Left lobe of liver (tissue), 2 donors: Measurements from ENCODE around the gene SARDH. TPM values are rescaled to one million over a fixed set of nuclear protein-coding genes. Genes with fewer than 3 reads are reported as not detected.

Experiments used
- ATAC-seq: fragments of 200-7000 bp; cut with Tn5 transposase; one replicate; pipeline ENCODE4 v1.9.1; 2020; ENCODE audit warnings: mild to moderate bottlenecking, moderate library complexity
- DNase-seq: peaks from one replicate; pipeline ENCODE4 v3.0.0-alpha.2; 2020; ENCODE audit warnings: low spot score
- total RNA-seq: library from RNA; stranded (reverse); gene quantifications from one replicate; pipeline ENCODE4 v1.2.1, GENCODE V29; 2021
- donor health status: DM: no; HTN: no; CAD: no; lungs with moderate emphysema.
- donor health status: DM: no; HTN: yes; CAD: no.

The SARDH gene
- total RNA-seq, 1 donor from 2014 or later: 208 TPM

- DNase-seq (no peak), ATAC-seq (no peak)
These were observed 65.5 kb downstream of the SARDH start for GRCh38 chr9:133672503-133673257.

- ATAC-seq (no peak), DNase-seq (no peak)
These were observed 66.8 kb downstream of the SARDH start for GRCh38 chr9:133671371-133671770.

- ATAC-seq: no peak
- DNase-seq: no peak
These were observed 67.7 kb downstream of the SARDH start for GRCh38 chr9:133670466-133670865.

- ATAC-seq (no peak), DNase-seq (no peak)
These were observed 68.9 kb downstream of the SARDH start for GRCh38 chr9:133669182-133669801.

GRCh38 chr9:133667759-133668450 lies 70.2 kb downstream of the SARDH start:
- peak; percentile 10 for ATAC-seq
- no peak for DNase-seq

GRCh38 chr9:133666845-133667244 lies 71.3 kb downstream of the SARDH start:
- DNase-seq: no peak
- no peak for ATAC-seq

GRCh38 chr9:133666387-133666786 lies 71.8 kb downstream of the SARDH start:
- ATAC-seq (no peak), DNase-seq (no peak)

- DNase-seq: no peak
- ATAC-seq: no peak
These were observed 72.6 kb downstream of the SARDH start for GRCh38 chr9:133665535-133665934.

- DNase-seq (no peak), ATAC-seq (no peak)
These were observed 73.1 kb downstream of the SARDH start for GRCh38 chr9:133665096-133665495.

GRCh38 chr9:133664173-133665050 lies 73.7 kb downstream of the SARDH start:
- DNase-seq: no peak

GRCh38 chr9:133661846-133662540 lies 76.2 kb downstream of the SARDH start:
- no peak for ATAC-seq
- DNase-seq: no peak

More at GRCh38 chr9:133664173-133665050, 73.7 kb downstream of the SARDH start:
- no peak for ATAC-seq

GRCh38 chr9:133659516-133659915 lies 78.6 kb downstream of the SARDH start:
- ATAC-seq: no peak
- DNase-seq: no peak

- DNase-seq: peak; percentile 91
- peak; percentile 78 for ATAC-seq
These were observed 79.4 kb downstream of the SARDH start for GRCh38 chr9:133658442-133659431.

- DNase-seq: no peak
- peak; percentile 6 for ATAC-seq
These were observed 81.0 kb downstream of the SARDH start for GRCh38 chr9:133657120-133657661.

GRCh38 chr9:133656211-133657119 lies 81.7 kb downstream of the SARDH start:
- ATAC-seq (no peak), DNase-seq (no peak)

- ATAC-seq (no peak), DNase-seq (no peak)
These were observed 82.5 kb downstream of the SARDH start for GRCh38 chr9:133655701-133656100.

- DNase-seq (no peak), ATAC-seq (no peak)
These were observed 83.2 kb downstream of the SARDH start for GRCh38 chr9:133654736-133655657.
